Ovary (tissue), 3 donors: ENCODE measurements around the gene RPL38.

Experiments used
- POLR2A ChIP-seq: fragments of 450-650 bp; IDR thresholded peaks from one replicate; pipeline ENCODE4 v1.6.1; 2017; ENCODE audit warnings: antibody characterized with exemption, mild to moderate bottlenecking, moderate library complexity
- TF ChIP-seq, protein P1 (sequence below), 3 donors: fragments of 450-650 bp in 2 of 3; fragments of 200-600 bp in 1 of 3; IDR thresholded peaks; one replicate each; pipeline versions ENCODE4 v1.5.1 to v1.8.0; 2016 to 2022; ENCODE audit warnings: antibody characterized with exemption in 3 of 3, mild to moderate bottlenecking in 1 of 3
- donor health status: DM: no; HTN: no; CAD: no.

DNA sequence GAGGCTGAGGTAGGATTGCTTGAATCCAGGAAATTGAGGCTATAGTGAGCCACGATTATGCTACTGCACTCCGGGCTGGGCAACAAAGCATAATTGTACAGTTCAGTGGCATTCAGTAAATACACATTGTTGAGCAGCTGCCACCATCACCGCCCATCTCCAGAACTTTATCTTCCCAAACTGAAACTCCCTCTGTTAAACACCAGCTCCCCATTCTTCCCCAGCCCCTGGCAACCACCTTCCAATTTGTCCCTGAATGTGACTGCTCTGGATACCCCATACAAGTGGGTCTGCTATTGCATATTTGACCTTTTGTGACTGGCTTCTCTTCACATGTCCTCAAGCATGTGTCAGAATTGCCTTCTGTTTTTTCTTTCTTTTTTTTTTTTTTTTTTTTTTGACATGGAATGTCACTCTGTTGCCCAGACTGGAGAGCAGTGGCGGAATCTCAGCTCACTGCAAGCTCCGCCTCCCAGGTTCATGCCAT is 2.9 kb downstream of the RPL38 start:
- TF ChIP-seq POLR2A, result no peak
- TF ChIP-seq, protein P1, sequence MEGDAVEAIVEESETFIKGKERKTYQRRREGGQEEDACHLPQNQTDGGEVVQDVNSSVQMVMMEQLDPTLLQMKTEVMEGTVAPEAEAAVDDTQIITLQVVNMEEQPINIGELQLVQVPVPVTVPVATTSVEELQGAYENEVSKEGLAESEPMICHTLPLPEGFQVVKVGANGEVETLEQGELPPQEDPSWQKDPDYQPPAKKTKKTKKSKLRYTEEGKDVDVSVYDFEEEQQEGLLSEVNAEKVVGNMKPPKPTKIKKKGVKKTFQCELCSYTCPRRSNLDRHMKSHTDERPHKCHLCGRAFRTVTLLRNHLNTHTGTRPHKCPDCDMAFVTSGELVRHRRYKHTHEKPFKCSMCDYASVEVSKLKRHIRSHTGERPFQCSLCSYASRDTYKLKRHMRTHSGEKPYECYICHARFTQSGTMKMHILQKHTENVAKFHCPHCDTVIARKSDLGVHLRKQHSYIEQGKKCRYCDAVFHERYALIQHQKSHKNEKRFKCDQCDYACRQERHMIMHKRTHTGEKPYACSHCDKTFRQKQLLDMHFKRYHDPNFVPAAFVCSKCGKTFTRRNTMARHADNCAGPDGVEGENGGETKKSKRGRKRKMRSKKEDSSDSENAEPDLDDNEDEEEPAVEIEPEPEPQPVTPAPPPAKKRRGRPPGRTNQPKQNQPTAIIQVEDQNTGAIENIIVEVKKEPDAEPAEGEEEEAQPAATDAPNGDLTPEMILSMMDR (IDR thresholded peaks at IDR 0.05), result no peak
